ENCODE results near the gene UBAC2. TPM values are rescaled to one million over a fixed set of nuclear protein-coding genes. Genes with fewer than 3 reads are reported as not detected.

The UBAC2 gene
- 43.8 and 81.1 TPM in 2 replicates for total RNA-seq

GRCh38 chr13:99200432-99201167 lies at the start of gene UBAC2:
Gene UBAC2 (plus strand): TSS chr13:99200854. CDS start chr13:99200909, 55 bp downstream.

GRCh38 chr13:99258210-99258860 lies 57.7 kb downstream of the UBAC2 start, which contains the start of gene GPR18:
Gene GPR18 (minus strand): TSS chr13:99258379. CDS start chr13:99255872, 2,507 bp downstream.

GRCh38 chr13:99307247-99307646 lies 106.6 kb downstream of the UBAC2 start, which contains the start of gene GPR183:
Gene GPR183 (minus strand): TSS chr13:99307399. CDS start chr13:99296145, 11,254 bp downstream.

Other genes starting within 250 kb of the UBAC2 start
- 52.6 and 63.1 TPM in 2 replicates for gene DOCK9, start 222.8 kb upstream of the UBAC2 start, total RNA-seq
- gene GPR18, start 57.5 kb downstream of the UBAC2 start, total RNA-seq, result not detected in 2 replicates
- 0.13 and 0.33 TPM in 2 replicates for gene GPR183, start 106.5 kb downstream of the UBAC2 start, total RNA-seq

Measured in mesangial cell (primary cell).